A673 (cell line): ENCODE measurements around the gene CPED1.

Experiments used
- CTCF ChIP-seq: fragments of 300-800, 200-600 bp; sonication (generic); conservative IDR thresholded peaks from 2 replicates; pipeline ENCODE4 v1.5.1; 2017; ENCODE audit warnings: low read depth, mild to moderate bottlenecking, antibody characterized with exemption, low read length, moderate library complexity, mixed read lengths
- EZH2 ChIP-seq: fragments of 200-600 bp; sonication (generic); IDR thresholded peaks from 2 replicates; pipeline ENCODE4 v1.6.1; 2017; ENCODE audit warnings: borderline replicate concordance, low read depth, mild to moderate bottlenecking, mixed read lengths, antibody characterized with exemption, low read length; ENCODE audit not compliant: poor library complexity, severe bottlenecking

GRCh38 chr7:121043314-121044234 is 55.1 kb downstream of the CPED1 start:
- TF ChIP-seq CTCF (no peak), EZH2 (no peak)
